H1 (cell line): Measurements from ENCODE around the gene HDAC8. TPM values are rescaled to one million over a fixed set of nuclear protein-coding genes. Genes with fewer than 3 reads are reported as not detected.

ENCODE experiments used
- CTCF ChIA-PET: fragments of 300-600 bp; sonication (Branson Sonifier 250); formaldehyde crosslinking; loops from one replicate; lab custom pipeline; 2021; ENCODE audit not compliant: partially characterized antibody; lab: Charles Lee
- POLR2A ChIA-PET: fragments of 300-600 bp; sonication (Branson Sonifier 250); formaldehyde crosslinking; loops from one replicate; lab custom pipeline; 2021; ENCODE audit warnings: inconsistent platforms; ENCODE audit not compliant: partially characterized antibody; lab: Charles Lee
- DNase-seq, 2 experiments: peaks; one replicate each; pipeline versions ENCODE4 v3.0.0 to v3.0.0-alpha.2; 2010 to 2022; ENCODE audit warnings: low spot score in 2 of 2, low read depth in 1 of 2, mixed read lengths in 1 of 2
- FAIRE-seq: peaks from 2 replicates; lab custom pipeline; 2011; peaks lifted over from hg19 to GRCh38; lab: Jason Lieb, UNC
- H2AFZ ChIP-seq: 2 replicates; pipeline ENCODE4 v1.8.1; 2012; ENCODE audit warnings: low read length, inconsistent platforms
- H2AK5ac ChIP-seq: 2 replicates; pipeline ENCODE4 v1.6.1; 2013; ENCODE audit warnings: low read depth, low read length
- H2BK120ac ChIP-seq: replicated peaks from 2 replicates; pipeline ENCODE3; 2013; ENCODE audit warnings: low read depth, low read length, inconsistent platforms
- H2BK12ac ChIP-seq: 2 replicates; pipeline ENCODE4 v1.6.1; 2013; ENCODE audit warnings: low read depth, low read length
- H2BK15ac ChIP-seq: 2 replicates; pipeline ENCODE4 v1.6.1; 2013; ENCODE audit warnings: low read length
- H2BK20ac ChIP-seq: 2 replicates; pipeline ENCODE4 v1.6.1; 2013; ENCODE audit warnings: low read length
- H2BK5ac ChIP-seq: 2 replicates; pipeline ENCODE4 v1.6.1; 2013; ENCODE audit warnings: low read depth, low read length
- H3K14ac ChIP-seq: 2 replicates; pipeline ENCODE4 v1.6.1; 2013; ENCODE audit warnings: inconsistent platforms; ENCODE audit not compliant: insufficient read length
- H3K18ac ChIP-seq: 2 replicates; pipeline ENCODE4 v1.6.1; 2013; ENCODE audit warnings: low read length; ENCODE audit errors: extremely low read depth
- H3K23ac ChIP-seq: 2 replicates; pipeline ENCODE4 v1.6.1; 2013; ENCODE audit warnings: inconsistent platforms; ENCODE audit not compliant: insufficient read length
- H3K23me2 ChIP-seq: 2 replicates; pipeline ENCODE4 v1.6.1; 2013; ENCODE audit warnings: low read depth, low read length
- H3K27ac ChIP-seq: 2 replicates; pipeline ENCODE4 v1.6.1; 2011; ENCODE audit warnings: low read depth, low read length, inconsistent platforms
- H3K27me3 ChIP-seq, 4 experiments: replicated peaks in 1 of 4; 1 replicate in 1 of 4; 2 replicates in 3 of 4; pipeline versions ENCODE4 v1.6.1 to v1.8.1; 2011 to 2013; ENCODE audit warnings: low read length in 3 of 4, mild to moderate bottlenecking in 3 of 4, inconsistent platforms in 2 of 4, mixed read lengths in 2 of 4, moderate library complexity in 1 of 4; ENCODE audit not compliant: control insufficient read depth in 3 of 4, insufficient read depth in 3 of 4; ENCODE audit errors: extremely low read depth in 1 of 4
- H3K36me3 ChIP-seq, 4 experiments: 2 replicates each; pipeline versions ENCODE4 v1.6.1 to v1.8.1; 2011 to 2013; ENCODE audit warnings: mild to moderate bottlenecking in 4 of 4, low read length in 3 of 4, moderate library complexity in 2 of 4, control low read depth in 1 of 4, inconsistent platforms in 1 of 4; ENCODE audit not compliant: insufficient read depth in 4 of 4, control insufficient read depth in 2 of 4
- H3K4ac ChIP-seq: replicated peaks from 2 replicates; pipeline ENCODE3; 2013; ENCODE audit warnings: low read length, low read depth, mixed read lengths, inconsistent platforms; ENCODE audit not compliant: insufficient read length
- H3K4me1 ChIP-seq, 4 experiments: replicated peaks in 1 of 4; 1 replicate in 1 of 4; 2 replicates in 3 of 4; pipeline versions ENCODE4 v1.6.1 to v1.8.1; 2011 to 2013; ENCODE audit warnings: low read length in 3 of 4, inconsistent platforms in 2 of 4, mixed read lengths in 1 of 4; ENCODE audit not compliant: insufficient read depth in 4 of 4, control insufficient read depth in 3 of 4
- H3K4me2 ChIP-seq, 2 experiments: 2 replicates each; pipeline versions ENCODE4 v1.6.1 to v1.8.1; 2011 to 2013; ENCODE audit warnings: low read depth in 2 of 2, low read length in 2 of 2, control low read depth in 1 of 2, inconsistent platforms in 1 of 2, mild to moderate bottlenecking in 1 of 2; ENCODE audit not compliant: insufficient read depth in 1 of 2
- H3K4me3 ChIP-seq, 4 experiments: fragments of 200-600, 300-600 bp in 1 of 4; sonication (generic), shearing (Covaris generic), sonication (Bioruptor Twin) in 1 of 4; 2 replicates each; pipeline versions ENCODE4 v1.5.1 to v1.8.1; 2011 to 2016; ENCODE audit warnings: low read length in 4 of 4, low read depth in 3 of 4, control low read depth in 2 of 4, inconsistent platforms in 2 of 4, mild to moderate bottlenecking in 2 of 4, mixed read lengths in 1 of 4, moderate library complexity in 1 of 4; ENCODE audit not compliant: insufficient read depth in 2 of 4; ENCODE audit errors: extremely low read depth in 1 of 4
- H3K56ac ChIP-seq: replicated peaks from 2 replicates; pipeline ENCODE3; 2013; ENCODE audit warnings: low read depth, mild to moderate bottlenecking, mixed read lengths, low read length, inconsistent platforms; ENCODE audit not compliant: insufficient read length
- H3K79me1 ChIP-seq: 2 replicates; pipeline ENCODE4 v1.6.1; 2013; ENCODE audit warnings: low read depth, low read length, control low read depth
- H3K79me2 ChIP-seq, 2 experiments: 2 replicates each; pipeline versions ENCODE4 v1.6.1 to v1.8.1; 2012 to 2013; ENCODE audit warnings: low read length in 2 of 2, mild to moderate bottlenecking in 2 of 2, inconsistent platforms in 1 of 2; ENCODE audit not compliant: insufficient read depth in 2 of 2, control insufficient read depth in 1 of 2
- H3K9ac ChIP-seq, 4 experiments: replicated peaks in 1 of 4; 1 replicate in 1 of 4; 2 replicates in 3 of 4; pipeline versions ENCODE4 v1.6.1 to v1.8.1; 2011 to 2013; ENCODE audit warnings: low read depth in 3 of 4, low read length in 3 of 4, control low read depth in 2 of 4, mild to moderate bottlenecking in 2 of 4, moderate library complexity in 2 of 4, inconsistent platforms in 1 of 4; ENCODE audit errors: extremely low read depth in 1 of 4
- H3K9me3 ChIP-seq, 2 experiments: 2 replicates each; pipeline versions ENCODE4 v1.6.1 to v1.8.1; 2012 to 2013; ENCODE audit warnings: mild to moderate bottlenecking in 2 of 2, moderate library complexity in 2 of 2, control low read depth in 1 of 2, inconsistent platforms in 1 of 2, low read depth in 1 of 2, low read length in 1 of 2, mixed read lengths in 1 of 2; ENCODE audit not compliant: insufficient read depth in 2 of 2
- H4K20me1 ChIP-seq, 2 experiments: replicated peaks in 1 of 2; 2 replicates each; pipeline versions ENCODE3 to v1.8.1; 2011 to 2013; ENCODE audit warnings: inconsistent platforms in 2 of 2, low read length in 2 of 2, mild to moderate bottlenecking in 1 of 2; ENCODE audit not compliant: insufficient read depth in 2 of 2, control insufficient read depth in 1 of 2
- H4K5ac ChIP-seq: 2 replicates; pipeline ENCODE4 v1.6.1; 2013; ENCODE audit warnings: low read length, low read depth, mixed read lengths, inconsistent platforms; ENCODE audit not compliant: insufficient read length
- H4K8ac ChIP-seq: 2 replicates; pipeline ENCODE4 v1.8.0; 2013; ENCODE audit warnings: mild to moderate bottlenecking, moderate library complexity, low read length, inconsistent platforms; ENCODE audit not compliant: insufficient read depth; ENCODE audit errors: extremely low read depth
- H4K91ac ChIP-seq: replicated peaks from 2 replicates; pipeline ENCODE3; 2013; ENCODE audit warnings: low read length, mixed read lengths, inconsistent platforms; ENCODE audit not compliant: insufficient read length
- ASH2L ChIP-seq: fragments of 200-600, 300-600 bp; sonication (generic); IDR thresholded peaks from one replicate; pipeline ENCODE4 v1.7.1; 2017; ENCODE audit warnings: low read length
- ATF3 ChIP-seq: IDR thresholded peaks from 2 replicates; pipeline ENCODE4 v1.6.1; 2011; ENCODE audit warnings: low read depth, mild to moderate bottlenecking, low read length; ENCODE audit not compliant: insufficient read depth
- EZH2 ChIP-seq: fragments of 200-600 bp; sonication (generic); IDR thresholded peaks from 2 replicates; pipeline ENCODE4 v1.7.1; 2012; ENCODE audit warnings: low read depth, mild to moderate bottlenecking, moderate library complexity, low read length, inconsistent platforms; ENCODE audit not compliant: severe bottlenecking
- NRF1 ChIP-seq: IDR thresholded peaks from 2 replicates; pipeline ENCODE4 v1.6.1; 2011; ENCODE audit warnings: mild to moderate bottlenecking, low read depth, low read length, improper control_type of control experiment
- PHF8 ChIP-seq: fragments of 200-600 bp; sonication (generic); conservative IDR thresholded peaks from 2 replicates; pipeline ENCODE4 v1.7.1; 2012; ENCODE audit warnings: low read depth, mild to moderate bottlenecking, inconsistent platforms, low read length, moderate library complexity
- RAD21 ChIP-seq, 2 experiments: IDR thresholded peaks in 1 of 2; conservative IDR thresholded peaks in 1 of 2; 2 replicates each; pipeline ENCODE4 v1.6.1; 2011; ENCODE audit warnings: low read depth in 2 of 2, low read length in 2 of 2, improper control_type of control experiment in 1 of 2, inconsistent platforms in 1 of 2, mild to moderate bottlenecking in 1 of 2, moderate library complexity in 1 of 2
- RBBP5 ChIP-seq: IDR thresholded peaks from 2 replicates; pipeline ENCODE4 v1.7.1; 2012; ENCODE audit warnings: low read depth, mild to moderate bottlenecking, inconsistent platforms, low read length, moderate library complexity, borderline replicate concordance
- RNF2 ChIP-seq: fragments of 200-900, 300-1000 bp; sonication (generic); IDR thresholded peaks from 2 replicates; pipeline ENCODE4 v1.7.1; 2016; ENCODE audit warnings: borderline replicate concordance, low read depth, mild to moderate bottlenecking, antibody characterized with exemption, low read length; ENCODE audit not compliant: poor library complexity, severe bottlenecking; ENCODE audit errors: missing control alignments
- SUZ12 ChIP-seq: fragments of 200-600 bp; sonication (generic); IDR thresholded peaks from 2 replicates; pipeline ENCODE4 v1.6.1; 2012; ENCODE audit warnings: mild to moderate bottlenecking, inconsistent platforms, low read length, moderate library complexity, mixed read lengths
- ZNF274 ChIP-seq: IDR thresholded peaks from 2 replicates; pipeline ENCODE4 v1.7.0; 2012; ENCODE audit warnings: low read length, borderline replicate concordance; ENCODE audit errors: extremely low read depth
- whole genome bisulfite sequencing, 2 experiments: shearing (Covaris generic) in 1 of 2; methylation state at CpG; one replicate each; pipeline versions ENCODE4 v1.1.6 to v1.1.7; 2013 to 2015; ENCODE audit warnings: low lambda C conversion rate in 2 of 2, mixed read lengths in 2 of 2, inconsistent platforms in 1 of 2, low coverage in 1 of 2, missing lambda C conversion rate in 1 of 2; ENCODE audit not compliant: insufficient replicate concordance in 2 of 2, insufficient coverage in 1 of 2, insufficient read length in 1 of 2; ENCODE audit errors: extremely low coverage in 1 of 2, missing lambda C conversion rate in 1 of 2; 5-methylcytosine and 5-hydroxymethylcytosine counted together
- polyA plus RNA-seq, 7 experiments: library from polyadenylated mRNA; depleted of rRNA in 3 of 7; stranded (reverse) in 5 of 7; unstranded in 2 of 7; fragments of >200 nt in 5 of 7; fragments of 200-250 nt in 2 of 7; gene quantifications; 1 replicate in 5 of 7; 2 replicates in 1 of 7; 4 replicates in 1 of 7; pipeline versions ENCODE4 v1.2.1 to v1.2.3, GENCODE V29; 2011 to 2013; ENCODE audit warnings: missing spikeins in 2 of 7, mixed read lengths in 2 of 7
- total RNA-seq: library from RNA; stranded (reverse); fragmentation: NEBNext Ultra II Directional; extraction: Animal tissue kit (Norgen Biotek cat#: 25700); gene quantifications from 2 replicates; pipeline ENCODE4 v1.2.1, GENCODE V29; 2021

HDAC8 gene
- total and polyA plus RNA-seq, 2 of the 8 experiments (the other 6 are each of a cell fraction or from before 2014, with no cell fraction given): 9.7 to 20.3 TPM

GRCh38 chrX:72307646-72308051, 265.0 kb downstream of the HDAC8 start:
- H3K27me3 ChIP-seq: peaks cover 39 to 72% (median 65%) of the 10 kb centered on the region in 4 experiments
- H3K36me3 ChIP-seq: peaks cover 0 to 2% (median 0%) of the 10 kb centered on the region in 4 experiments; a peak in 1 of 8 replicates
- no peak overlapping the region for H3K18ac ChIP-seq
- H3K56ac ChIP-seq: no peak overlapping the region
- no peak overlapping the region for H3K23ac ChIP-seq
- no peak overlapping the region for H3K9ac ChIP-seq
- H3K79me2 ChIP-seq: no peaks in the 10 kb centered on the region
- no peak overlapping the region for H3K27ac ChIP-seq
- DNase-seq (no peak), FAIRE-seq (no peak)
- H3K9me3 ChIP-seq: no peaks in the 10 kb centered on the region
- no peak overlapping the region for H4K91ac ChIP-seq
- H4K8ac ChIP-seq: no peak overlapping the region
- no peak overlapping the region for H2AFZ ChIP-seq
- peak overlapping the region; percentile 82 to 85 for H3K4me2 ChIP-seq
- H4K5ac ChIP-seq: no peak overlapping the region
- no peak overlapping the region for H2BK15ac ChIP-seq
- no peak overlapping the region for H3K4ac ChIP-seq
- TF ChIP-seq EZH2 (peak; percentile 73), ZNF274 (no peak), RAD21 (IDR thresholded peaks at IDR 0.05 in 1 of 2, conservative IDR thresholded peaks at IDR 0.05 in 1 of 2; ENCODE audit: low read depth in 2 of 2, low read length in 2 of 2) (no peak), ASH2L (no peak), RBBP5 (no peak), RNF2 (peak; percentile 59), PHF8 (no peak), NRF1 (no peak), ATF3 (no peak), SUZ12 (peak; percentile 60; the same call in 1 of the 2 replicates)
- H3K23me2 ChIP-seq: peaks cover 16% of the 10 kb centered on the region
- H2BK12ac ChIP-seq: no peak overlapping the region
- WGBS, 2 experiments: 6% methylated on average over 11 of the region's 17 CpGs; no CpG with 5 or more reads in 1 of the 2 experiments
- peaks cover 0 to 2% of the 10 kb centered on the region in 2 experiments for H4K20me1 ChIP-seq
- no peak overlapping the region for H2AK5ac ChIP-seq
- CTCF ChIA-PET: interaction anchor here (0.9 to 2.1 kb wide), 8 partner anchors 8 to 247 kb away, joined by 3 to 9 read pairs (median 3); no protein-coding TSS in a partner anchor
- no peak overlapping the region for H2BK5ac ChIP-seq
- H3K4me1 ChIP-seq: peaks cover 0 to 6% (median 0%) of the 10 kb centered on the region in 4 experiments; a peak in 3 of 7 replicates
- H3K4me3 ChIP-seq: peak overlapping the region in 2 of 4 experiments; percentile 7 to 60; a peak in 4 of 8 replicates
- no peaks in the 10 kb centered on the region for H3K79me1 ChIP-seq
- H2BK20ac ChIP-seq: no peak overlapping the region
- H3K14ac ChIP-seq: no peak overlapping the region
- POLR2A ChIA-PET: interaction anchor here (0.6 to 3.1 kb wide), 3 partner anchors 31 to 34 kb away, joined by 3 to 10 read pairs (median 3); partner anchors contain the start of gene RPS4X
- no peak overlapping the region for H2BK120ac ChIP-seq
